NCI-H2196 treated with DMSO at 0.1 percent for 48 hours (cell line): Measurements from ENCODE around the gene FGGY.
"Not testable (repeated sequence)": the region's sequence is repeated elsewhere in the genome, so short reads cannot be mapped to it uniquely, and the experiment has no call there.

Source experiments
- DNase-seq: peaks from one replicate; lab custom pipeline; 2025; ENCODE audit not compliant: unreplicated experiment; lab: John Stamatoyannopoulos, UW

Gene FGGY

DNA sequence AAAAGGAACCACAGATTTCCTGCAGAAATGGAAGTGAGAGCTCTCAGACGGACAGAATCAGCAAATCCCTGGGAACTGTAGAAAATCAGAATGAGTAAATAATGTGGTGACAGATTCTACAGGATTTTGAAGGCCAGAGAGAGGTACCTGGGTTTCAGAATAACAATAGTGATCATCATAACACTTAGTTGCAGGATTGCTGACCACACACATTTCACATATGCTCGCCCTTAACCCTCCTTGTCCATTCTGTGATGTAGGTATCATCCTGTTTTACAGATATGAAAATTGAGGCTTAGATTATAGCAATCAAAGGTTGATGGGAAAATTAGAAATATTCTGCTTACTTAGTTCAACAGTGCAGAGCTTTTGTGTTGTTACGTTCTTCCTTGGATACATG lies 419.9 kb downstream of the FGGY start:
- no peak for DNase-seq

DNA sequence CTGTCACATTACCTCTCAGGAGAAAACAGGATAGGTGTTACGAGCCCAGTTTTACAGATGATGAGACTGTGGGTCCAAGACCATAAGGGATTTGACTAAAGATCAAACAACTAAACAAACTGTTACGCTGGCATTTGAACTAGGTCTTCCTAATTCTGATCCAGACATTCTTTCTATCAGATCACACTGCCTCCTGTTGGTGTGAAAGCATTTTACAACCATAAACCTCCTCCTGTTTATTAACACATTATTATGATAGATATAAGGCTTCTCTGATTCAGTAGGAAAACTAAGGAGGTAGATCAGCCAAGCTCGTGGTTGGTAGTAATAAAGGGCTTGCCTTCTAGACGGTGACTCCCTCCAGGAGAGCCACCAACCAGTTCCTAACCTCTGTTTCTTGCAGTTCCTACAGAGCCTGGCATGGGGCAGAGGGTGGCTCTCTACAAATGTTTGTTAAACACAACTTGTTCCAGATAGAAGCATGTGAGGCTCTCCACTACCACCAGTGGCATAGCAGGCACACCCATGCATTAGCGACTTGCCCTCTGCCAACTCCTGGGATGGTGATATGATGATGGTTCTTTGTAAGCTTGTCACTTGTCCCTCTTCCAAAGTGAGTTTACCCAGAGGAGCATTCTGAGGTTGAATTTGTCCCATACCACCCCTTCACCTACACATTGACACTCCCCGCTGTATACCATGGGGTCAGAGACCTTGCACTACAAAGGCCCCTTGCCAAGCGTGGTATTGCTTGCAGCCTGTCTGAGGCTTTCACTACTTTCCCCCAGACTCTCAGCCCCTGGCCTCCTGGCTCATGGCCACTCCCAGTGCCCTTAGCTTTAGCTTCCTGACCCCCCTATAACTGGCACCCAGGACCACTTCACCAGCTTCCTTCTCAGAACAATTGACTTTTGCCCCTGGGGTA lies 421.4 kb downstream of the FGGY start:
- DNase-seq, result no peak

GRCh38 chr1:59718989-59719360 lies 422.1 kb downstream of the FGGY start:
- no peak for DNase-seq

DNA sequence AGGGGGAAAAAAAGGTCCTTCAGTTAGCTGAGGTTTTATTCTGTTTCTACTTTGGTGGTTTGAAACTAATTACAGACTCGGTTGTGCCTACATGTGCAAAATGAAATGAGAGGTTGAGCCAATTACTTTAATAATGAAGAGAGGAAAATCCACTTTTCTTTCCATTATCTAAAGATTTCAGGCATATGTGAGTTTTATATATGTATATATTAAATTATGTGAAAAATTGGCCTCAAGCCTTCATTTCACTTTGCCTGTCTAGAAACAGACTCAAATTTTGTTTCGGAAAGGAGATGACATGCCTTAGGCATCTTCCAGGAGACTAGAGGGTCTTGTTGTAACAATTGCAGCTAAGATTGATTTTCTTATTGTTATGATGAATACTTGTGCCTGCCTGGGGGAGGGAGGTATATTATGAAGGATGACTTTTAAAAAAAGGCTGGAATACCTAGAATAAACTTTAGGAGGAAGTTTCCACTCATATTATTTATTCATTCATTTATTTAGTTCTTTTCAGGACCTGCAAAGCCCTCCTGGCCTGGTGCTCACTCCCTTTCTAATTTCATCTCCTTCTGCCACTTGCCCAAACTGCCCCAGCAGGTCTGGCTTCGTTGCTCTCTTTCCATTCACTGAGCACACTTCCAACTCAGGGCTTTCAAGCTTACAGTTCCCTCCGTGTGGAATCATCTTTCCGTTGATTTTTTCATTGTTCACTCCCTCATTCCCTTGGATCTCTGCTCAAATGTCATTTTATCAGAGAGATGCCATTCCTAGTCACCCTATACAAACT lies 423.6 kb downstream of the FGGY start:
- DNase-seq, result no peak

DNA sequence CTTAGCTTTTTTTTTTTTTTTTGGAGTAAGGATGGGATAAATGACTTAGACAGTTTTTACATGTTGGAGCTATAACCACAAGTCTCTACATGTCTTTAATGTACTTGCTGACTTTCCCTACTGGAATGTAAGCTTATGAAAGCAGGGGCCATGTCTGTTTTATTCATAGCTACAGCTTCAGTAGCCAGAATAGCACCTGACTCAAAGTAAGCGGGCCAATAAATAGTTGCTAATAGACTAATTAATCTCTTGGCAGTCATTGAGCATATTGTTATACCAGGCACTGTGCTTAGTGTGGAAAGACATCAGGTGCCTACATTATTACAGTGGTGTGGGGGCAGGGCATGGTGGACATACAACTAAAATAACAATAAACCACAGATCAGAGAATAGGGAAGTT lies 433.4 kb downstream of the FGGY start:
- no peak for DNase-seq

DNA sequence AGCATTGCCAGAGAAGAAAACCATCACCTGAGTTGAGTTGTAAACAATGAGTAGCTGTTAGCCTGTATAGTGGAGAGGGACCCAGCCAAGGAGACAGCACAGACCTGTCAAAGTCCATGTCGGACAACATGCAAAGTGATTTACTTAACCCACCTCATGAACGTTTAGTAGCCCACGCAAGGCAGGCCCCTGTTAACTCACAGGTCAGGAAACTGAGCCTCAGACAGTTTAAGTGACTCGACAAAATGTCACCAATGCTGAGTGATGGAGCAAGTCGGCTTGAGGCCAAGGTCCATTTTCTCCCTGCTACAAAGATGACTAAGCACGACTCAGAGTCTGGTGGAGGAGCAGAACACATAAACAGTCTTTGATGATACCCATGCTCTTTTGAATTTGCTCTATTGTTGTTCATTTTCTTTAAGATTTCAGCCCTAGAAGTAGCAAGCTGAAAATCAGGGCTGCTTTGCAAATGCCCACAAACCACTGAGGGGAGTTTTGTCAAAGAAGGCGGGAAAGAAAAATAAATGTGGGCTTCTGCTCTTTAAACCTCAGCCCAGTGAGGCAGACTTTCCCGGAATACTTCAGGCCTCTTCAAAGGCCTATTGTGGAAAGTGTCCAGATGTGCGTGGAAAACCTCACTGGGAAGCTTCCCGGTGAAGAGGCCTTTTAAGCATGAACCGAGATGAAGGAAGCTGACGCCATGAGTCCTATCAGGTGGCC lies 434.0 kb downstream of the FGGY start:
- no peak for DNase-seq

DNA sequence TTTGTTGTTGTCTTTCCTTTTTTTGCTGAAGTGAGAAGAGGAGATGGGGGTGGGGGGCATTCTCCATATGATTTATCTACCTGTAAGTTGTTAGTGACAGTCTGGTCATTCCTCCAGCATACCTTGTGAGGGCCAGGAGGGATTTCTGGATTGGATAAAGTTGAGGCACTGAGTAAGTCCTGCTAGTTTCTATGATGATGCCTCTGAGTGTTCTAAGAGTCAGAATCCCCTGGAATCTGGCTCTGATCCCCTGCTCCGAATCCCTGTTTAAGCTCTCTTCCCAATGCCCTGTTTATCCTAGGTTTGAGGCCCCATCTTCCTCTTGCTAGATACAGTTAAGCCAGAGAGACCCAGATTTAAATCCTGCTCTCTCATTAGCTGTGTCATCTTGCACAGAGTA lies 434.7 kb downstream of the FGGY start:
- no peak for DNase-seq

- no peak for DNase-seq
These were observed 435.5 kb downstream of the FGGY start for GRCh38 chr1:59732214-59732955.

DNA sequence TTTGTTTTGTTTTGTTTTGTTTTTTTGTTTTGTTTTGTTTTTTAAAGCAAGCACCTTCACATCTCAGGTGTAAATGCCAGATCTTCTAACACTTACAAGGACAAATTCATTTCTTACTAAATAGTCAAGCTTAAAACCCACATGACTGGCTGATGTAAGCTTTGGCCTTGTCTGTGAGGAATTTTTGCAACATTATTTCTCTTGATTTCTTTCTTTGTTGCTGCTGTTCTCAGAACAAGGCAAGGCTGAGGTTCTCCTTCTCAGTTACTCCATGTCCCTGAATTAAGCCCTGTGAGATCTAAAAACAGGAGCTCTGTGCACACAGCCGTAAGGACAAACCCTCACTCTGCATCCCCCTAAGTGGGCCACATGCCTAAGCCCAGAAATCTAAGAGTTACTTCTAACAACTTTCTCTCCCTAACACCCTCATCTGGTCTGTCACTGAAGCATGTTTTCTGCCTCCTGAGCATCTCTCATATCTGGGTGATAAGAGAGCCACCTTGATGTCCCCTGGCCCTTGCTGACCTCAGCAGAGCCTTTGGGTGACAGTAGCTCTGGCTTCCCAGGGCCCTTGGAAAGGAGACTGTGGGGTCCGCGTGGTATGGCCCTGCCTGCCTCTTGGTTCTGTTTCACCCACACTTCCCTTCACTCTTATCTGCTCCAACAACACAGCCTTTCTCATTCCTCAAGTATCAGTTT lies 436.7 kb downstream of the FGGY start:
- DNase-seq, result no peak

DNA sequence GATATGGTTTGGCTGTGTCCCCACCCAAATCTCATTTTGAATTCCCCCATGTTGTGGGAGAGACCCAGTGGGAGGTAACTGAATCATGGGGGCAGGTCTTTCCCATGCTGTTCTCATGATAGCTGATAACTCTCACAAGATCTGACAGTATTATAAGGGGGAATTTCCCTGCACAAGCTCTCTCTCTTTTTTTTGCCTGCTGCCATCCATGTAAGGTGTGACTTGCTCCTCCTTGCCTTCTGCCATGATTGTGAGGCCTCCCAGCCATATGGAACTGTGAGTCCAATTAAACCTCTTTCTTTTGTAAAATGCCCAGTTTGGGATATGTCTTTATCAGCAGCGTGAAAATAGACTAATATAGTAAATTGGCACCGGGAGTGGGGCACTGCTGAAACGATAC lies 439.0 kb downstream of the FGGY start:
- not testable (repeated sequence) for DNase-seq

GRCh38 chr1:59736744-59737143 lies 439.9 kb downstream of the FGGY start:
- no peak for DNase-seq

DNA sequence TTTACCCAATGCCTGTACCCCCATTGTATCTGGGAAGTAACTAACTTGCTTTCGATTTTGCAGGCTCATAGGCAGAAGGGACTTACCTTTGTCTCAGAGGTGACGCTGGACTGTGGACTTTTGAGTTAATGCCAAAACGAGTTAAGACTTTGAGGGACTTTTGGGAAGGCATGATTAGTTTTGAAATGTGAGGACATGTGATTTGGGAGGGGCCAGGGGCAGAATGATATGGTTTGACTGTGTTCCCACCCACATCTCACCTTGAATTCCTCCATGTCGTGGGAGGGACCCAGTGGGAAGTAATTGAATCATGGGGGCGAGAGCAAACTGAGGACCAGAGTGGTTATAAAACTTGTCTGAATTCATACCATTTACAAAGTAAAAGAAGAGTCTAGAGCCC lies 440.7 kb downstream of the FGGY start:
- no peak for DNase-seq

- DNase-seq, result no peak
These were observed 441.3 kb downstream of the FGGY start for GRCh38 chr1:59738152-59738551.

DNA sequence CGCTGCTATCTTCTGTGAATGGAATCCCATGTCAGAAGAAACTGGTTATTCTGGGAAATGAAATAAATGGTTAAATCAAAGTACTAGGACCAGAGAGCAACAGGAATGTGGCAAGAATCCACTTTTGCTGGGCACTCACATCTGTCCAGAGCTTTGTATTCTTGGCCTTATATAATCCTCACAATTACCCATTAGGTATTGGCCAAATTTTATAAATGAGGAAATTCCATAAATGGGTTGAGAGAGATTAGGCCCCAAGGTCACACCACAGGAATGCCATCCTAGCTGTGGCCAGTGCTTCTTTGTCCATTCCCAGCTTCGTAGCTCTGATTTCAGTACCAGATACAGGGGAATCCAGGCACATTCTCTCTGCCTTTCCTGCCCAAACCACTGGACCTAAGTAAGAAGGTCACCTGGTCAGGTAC lies 441.7 kb downstream of the FGGY start:
- no peak for DNase-seq

DNA sequence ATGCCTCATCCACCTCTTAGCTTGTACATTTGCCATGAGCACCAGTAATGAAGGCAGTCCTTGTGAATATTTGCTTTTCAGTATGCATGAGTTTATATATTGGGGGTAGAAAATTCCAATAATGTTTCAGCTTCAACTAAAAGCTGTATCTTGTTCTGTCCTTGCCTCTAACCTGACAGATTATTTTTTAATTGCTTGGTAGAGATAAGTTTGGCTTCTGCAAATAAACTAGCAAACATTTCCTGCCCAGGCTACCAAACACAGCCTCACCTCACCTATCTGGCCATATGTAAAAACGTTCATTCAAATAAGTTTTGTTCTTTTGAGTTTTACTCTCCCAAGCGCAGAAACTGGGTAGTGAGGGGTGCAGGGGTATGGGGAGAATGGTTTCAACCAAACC lies 442.2 kb downstream of the FGGY start:
- no peak for DNase-seq

DNA sequence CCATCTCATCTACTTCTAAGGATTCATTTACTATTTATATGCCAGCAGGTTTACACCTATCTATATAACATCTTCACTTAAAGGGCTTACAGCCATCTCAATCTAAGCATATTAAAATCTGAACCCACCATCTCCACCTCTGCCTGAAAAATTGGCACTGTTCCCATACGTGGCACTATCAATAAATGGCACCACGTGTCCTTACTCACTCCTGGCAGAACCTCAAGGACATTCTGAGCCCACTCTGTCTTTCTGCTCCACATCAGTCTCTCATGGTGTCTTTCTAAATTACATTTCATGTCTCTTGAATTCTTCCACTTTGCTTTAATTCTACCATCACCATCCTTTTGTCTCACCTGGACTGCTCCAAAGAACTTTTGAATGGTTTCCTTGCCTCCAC lies 445.6 kb downstream of the FGGY start:
- DNase-seq, result no peak

- no peak for DNase-seq
These were observed 446.6 kb downstream of the FGGY start for GRCh38 chr1:59743324-59744091.

- no peak for DNase-seq
These were observed 450.6 kb downstream of the FGGY start for GRCh38 chr1:59747420-59748024.

DNA sequence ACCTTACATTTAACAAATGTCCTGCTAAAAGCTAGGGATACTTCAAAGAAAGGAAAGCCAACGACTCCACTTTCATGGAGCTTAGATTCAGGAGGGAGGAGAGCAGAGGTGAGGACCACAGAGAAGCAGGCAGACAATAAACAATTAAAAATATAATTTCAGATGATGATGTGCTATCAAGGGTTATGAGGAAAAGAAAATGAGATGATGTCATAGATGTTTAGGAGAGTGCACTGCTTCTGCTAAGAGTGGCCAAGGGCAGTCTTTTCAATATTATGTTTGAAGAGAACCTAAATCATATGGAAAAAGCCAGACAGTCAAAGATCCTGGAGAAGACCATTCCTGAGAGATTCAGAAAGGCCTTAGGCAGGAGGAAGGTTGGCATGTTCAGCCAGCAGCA lies 451.2 kb downstream of the FGGY start:
- DNase-seq, result no peak
